HS-27A (cell line): Measurements from ENCODE around the gene TNK2.
"Not testable (repeated sequence)": the region's sequence is repeated elsewhere in the genome, so short reads cannot be mapped to it uniquely, and the experiment has no call there.

Source experiments
- DNase-seq: peaks from one replicate; pipeline ENCODE4 v3.0.0-alpha.2; 2012; ENCODE audit warnings: low read depth, missing footprints

TNK2 gene

GRCh38 chr3:195870442-195870841, 37.9 kb downstream of the TNK2 start:
- DNase-seq = no peak

GRCh38 chr3:195869413-195870001, 38.8 kb downstream of the TNK2 start:
- DNase-seq = no peak

- DNase-seq = no peak
Observed at GRCh38 chr3:195868866-195869412, 39.4 kb downstream of the TNK2 start.

GRCh38 chr3:195868336-195868865, 40.0 kb downstream of the TNK2 start:
- no peak for DNase-seq

GRCh38 chr3:195867631-195868335, 40.6 kb downstream of the TNK2 start:
- DNase-seq = no peak

DNA sequence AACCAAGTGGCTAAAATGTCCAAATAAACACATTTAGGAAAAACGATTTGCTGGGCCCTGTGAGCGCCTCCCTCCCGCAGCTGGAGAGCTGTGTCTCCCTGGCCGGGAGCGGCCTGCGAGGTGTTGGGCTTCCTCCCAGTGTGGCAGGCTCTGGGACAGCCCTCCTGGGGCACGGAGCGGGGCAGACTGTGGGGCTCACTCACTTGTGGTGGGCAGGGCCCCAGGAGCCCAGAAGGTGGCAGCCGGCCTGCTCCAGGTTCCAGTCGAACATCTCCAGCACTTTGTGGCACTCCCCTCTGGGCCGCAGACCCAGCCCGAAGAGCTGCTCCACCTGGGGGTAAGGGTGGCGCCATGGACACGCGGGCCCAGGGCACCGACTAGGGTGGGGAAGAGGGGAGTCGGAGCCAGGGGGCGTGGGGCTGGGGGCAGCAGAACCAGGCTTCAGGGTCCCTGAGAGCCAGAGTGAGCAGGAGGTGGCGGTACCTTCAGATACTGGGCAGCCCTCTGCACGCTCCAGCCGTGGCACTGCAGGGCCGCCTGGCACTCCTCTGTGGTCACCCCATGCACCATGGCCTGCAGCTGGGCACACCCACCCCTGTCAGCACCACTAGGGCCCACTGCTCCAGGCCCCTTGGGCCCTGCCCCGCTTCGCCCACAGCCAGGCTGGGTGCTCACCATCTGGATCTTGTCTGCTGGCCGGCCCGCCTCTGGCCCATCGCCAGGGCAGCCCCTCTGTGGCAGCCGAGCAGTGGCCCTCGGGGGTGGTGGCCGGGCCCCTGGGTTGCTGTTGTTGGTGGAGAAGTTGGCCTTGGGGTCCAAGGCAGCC, 41.5 kb downstream of the TNK2 start:
- no peak for DNase-seq

- DNase-seq = no peak
Observed at GRCh38 chr3:195865752-195866151, 42.6 kb downstream of the TNK2 start.

DNA sequence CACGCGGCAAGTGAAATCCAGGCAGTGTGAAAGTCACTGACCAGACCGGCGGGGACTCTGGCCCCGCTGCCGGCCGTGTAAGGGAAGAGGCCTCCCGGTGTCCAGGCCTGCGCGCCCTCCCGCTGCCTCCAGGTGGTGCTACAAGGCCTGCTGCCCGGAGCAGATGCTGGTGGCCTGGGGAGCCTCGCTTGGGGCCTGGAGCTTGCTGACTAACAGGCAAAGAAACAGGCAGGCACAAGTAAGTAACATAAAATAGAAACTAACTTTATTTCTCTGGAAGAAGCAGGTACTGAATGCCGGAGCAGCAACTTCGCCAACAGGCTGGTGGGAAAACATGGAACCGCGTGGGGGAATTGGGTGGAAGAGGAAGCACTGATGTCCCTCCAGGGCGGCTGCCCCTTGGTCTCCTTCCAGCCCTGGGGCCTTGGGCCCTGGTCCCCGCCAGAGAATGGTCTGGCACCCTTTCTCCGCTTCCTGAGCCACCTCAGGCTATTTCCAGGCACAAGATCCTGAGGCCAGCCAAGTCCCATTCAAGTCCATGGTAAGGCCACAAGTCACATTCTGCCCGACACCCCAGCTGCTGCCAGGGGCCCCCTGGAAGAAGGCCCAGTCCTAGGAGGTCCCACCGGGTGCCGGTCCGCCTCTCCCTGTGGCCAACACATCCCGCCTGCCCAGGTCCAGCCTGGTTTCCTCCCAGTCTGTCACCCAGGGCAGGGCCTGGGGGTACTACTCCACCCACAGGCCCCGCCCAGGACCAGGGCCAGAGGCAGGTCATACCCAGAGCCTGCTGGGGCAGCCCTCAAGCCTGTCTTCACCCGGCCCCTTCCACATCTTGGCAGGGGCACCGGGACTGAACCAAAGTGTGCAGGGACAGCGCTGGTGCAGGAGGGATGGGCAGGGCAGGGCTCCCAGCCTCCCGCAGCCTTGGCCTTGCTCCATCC, 45.0 kb downstream of the TNK2 start:
- no peak for DNase-seq

DNA sequence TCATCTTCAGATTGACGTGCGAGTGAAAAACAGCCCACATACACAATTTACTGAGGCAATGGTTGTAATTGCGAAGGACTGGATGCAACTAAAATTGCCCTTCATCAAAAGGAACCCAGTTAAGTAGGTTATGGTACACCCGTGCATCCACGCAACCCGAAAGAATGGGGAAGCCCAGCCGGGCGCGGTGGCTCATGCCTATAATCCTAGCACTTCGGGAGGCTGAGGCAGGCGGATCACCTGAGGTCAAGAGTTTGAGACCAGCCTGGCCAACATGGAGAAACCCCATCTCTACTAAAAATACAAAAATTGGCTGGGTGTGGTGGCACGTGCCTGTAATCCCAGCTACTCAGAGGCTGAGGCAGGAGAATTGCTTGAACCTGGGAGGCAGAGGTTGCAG, 46.0 kb downstream of the TNK2 start:
- DNase-seq = not testable (repeated sequence)

GRCh38 chr3:195860456-195860855, 47.9 kb downstream of the TNK2 start:
- no peak for DNase-seq

- DNase-seq = no peak
Observed at GRCh38 chr3:195859846-195860411, 48.4 kb downstream of the TNK2 start.

DNA sequence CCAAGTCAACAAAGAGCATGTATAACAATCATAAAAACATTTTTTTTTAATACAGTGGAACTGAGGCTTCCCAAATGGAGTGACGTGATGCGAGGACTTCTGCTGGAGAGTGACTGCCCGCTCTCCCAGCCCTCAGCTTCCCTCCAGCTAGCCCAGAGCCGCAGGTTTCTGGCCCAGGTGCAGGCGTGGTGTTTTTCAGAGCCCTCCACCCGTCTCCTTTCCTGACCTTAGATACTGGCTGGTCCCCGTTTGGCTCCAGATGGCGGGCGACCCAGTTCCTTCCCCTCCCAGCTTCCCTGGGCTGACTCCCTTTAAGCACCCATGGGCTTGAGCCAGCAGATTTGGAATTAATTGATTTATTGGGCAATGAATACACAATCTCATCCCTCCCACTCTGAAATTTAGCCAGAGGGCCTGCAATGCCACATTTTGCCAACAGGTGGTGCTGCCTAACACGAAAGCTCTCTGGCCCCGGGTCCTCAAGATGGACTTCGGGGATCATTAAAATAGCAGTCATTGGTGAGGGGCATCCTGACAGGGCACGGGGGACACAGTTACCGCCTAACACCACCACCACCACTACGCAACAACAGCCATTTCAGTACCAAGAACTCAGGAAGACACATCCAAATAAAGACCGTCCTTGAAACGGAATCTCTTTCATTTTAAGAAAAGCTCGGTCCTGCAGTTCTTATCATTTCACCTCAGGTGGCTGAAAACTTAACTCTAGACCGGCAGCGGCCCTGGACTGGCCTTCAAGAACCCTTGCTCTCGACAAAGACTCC, 49.1 kb downstream of the TNK2 start:
- DNase-seq = no peak

- no peak for DNase-seq
Observed at GRCh38 chr3:195856410-195857084, 51.8 kb downstream of the TNK2 start.

DNA sequence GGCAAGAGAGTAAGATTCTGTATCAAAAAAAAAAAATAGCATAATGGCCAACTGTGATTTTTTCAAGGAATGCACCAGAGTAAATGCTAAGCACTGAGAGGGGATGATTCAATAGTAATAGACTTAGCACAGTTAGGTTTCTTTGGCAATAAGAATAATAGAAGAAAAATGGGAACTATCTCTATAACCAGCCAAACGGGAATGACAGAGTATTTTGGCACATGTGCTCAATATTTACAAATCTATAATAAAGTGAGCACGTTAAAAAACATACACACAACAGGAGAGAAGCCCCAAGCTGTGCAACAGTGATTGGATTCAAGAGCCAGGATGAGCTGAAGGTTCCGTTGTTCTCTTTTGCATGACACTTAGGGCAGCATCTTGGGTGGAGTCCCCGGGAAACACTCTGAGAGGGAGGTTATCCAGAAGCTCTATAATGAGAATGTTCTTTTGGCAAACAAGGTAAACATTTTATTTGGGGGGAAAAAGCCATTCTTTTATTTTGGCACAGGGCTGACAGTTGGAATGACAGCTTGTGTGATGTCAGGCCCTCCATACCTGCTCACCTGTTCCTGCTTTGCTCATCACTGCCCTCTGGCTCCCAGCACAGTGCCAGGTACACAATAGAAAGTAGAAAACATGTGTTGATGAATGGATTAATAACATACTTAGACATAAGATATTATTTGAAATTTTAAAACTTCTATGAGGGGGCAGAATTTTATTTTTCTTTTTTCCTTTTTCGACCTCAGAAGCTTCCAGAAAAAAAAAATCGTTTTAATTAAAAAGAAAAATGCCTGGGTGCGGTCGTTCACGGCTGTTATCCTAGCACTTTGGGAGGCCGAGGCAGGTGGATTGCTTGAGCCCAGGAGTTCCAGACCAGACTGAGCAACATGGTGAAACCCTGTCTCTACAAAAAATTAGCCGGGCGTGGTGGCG, 52.6 kb downstream of the TNK2 start:
- no peak for DNase-seq

DNA sequence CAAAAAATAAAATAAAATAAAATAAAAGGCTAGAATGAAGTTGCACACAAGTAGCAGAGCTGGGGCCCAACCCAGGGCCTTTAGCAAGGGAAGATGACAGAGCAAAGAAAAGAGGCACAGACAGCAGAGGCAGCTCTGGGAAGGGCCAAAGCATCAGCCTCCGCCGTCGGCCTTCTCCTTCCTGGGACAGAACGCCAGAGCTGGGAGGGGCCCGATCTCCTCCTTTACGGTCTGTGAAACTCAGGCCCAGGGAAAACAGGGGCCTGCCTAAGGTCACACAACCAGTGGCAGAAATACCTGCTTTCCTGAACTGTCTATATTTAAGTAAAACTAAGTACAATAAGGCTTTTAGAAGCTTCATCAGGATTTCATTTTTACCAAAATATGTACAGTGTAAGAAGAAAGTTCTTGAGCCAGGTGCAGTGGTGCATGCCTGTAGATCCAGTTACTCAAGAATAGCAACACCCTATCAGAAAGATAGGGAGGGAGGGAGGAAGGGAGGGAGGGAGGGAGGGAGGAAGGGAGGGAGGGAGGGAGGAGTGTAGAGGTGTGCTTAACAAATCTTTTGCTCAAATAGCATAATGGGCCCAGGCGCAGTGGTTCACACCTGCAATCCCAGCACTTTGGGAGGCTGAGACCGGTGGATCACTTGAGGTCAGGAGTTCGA, 53.6 kb downstream of the TNK2 start:
- no peak for DNase-seq

- DNase-seq = no peak
Observed at GRCh38 chr3:195853996-195854395, 54.4 kb downstream of the TNK2 start.

- no peak for DNase-seq
Observed at GRCh38 chr3:195853036-195853435, 55.3 kb downstream of the TNK2 start.
